Measurements from ENCODE around the gene SLC22A13.

DNA sequence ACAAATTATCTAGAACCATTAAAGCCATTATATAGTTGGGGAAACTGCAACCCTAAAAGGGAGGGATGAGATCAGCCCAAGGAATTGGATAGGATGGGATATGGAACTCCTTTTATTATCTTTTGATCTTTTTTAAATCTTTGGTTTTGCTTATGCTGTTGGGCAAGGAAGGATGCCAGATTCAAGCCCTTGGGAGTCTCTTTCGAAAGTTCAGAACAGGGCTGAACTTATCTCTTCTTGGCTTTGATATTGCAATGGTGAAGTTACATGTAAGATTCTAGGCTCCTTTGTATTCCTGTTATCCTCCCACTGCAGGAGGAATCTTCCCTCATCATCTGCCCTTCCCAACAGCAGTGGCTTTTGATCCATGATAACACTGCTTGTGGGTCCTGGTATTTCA lies 10.0 kb upstream of the SLC22A13 start:
- no peak for TF ChIP-seq SUPT5H (IDR thresholded peaks at IDR 0.05)
- TF ChIP-seq POLR2AphosphoS5 (IDR thresholded peaks at IDR 0.05; ENCODE audit: control insufficient read depth, insufficient read depth, low read depth, low read length), result no peak
- TF ChIP-seq CTCF (IDR thresholded peaks at IDR 0.05 in 2 of 3, conservative IDR thresholded peaks at IDR 0.05 in 1 of 3; ENCODE audit: insufficient read depth in 2 of 3, low read depth in 1 of 3, low read length in 3 of 3), result no peak
- TF ChIP-seq TAF15 (IDR thresholded peaks at IDR 0.05; ENCODE audit: low read depth, low read length), result no peak
- TF ChIP-seq ELF2 (CRISPR knock-in tag; IDR thresholded peaks at IDR 0.05), result no peak
- TF ChIP-seq HEY1 (CRISPR knock-in tag; IDR thresholded peaks at IDR 0.05; ENCODE audit: borderline replicate concordance), result no peak
- no peak for TF ChIP-seq ILF3 (IDR thresholded peaks at IDR 0.05; ENCODE audit: borderline replicate concordance)
- TF ChIP-seq FOXJ3 (CRISPR knock-in tag; IDR thresholded peaks at IDR 0.05), result no peak
- TF ChIP-seq ZSCAN29 (IDR thresholded peaks at IDR 0.05), result no peak
- TF ChIP-seq RBBP5 (IDR thresholded peaks at IDR 0.05; ENCODE audit: borderline replicate concordance, insufficient read depth, low read length, poor library complexity, severe bottlenecking), result no peak
- no peak for TF ChIP-seq TCF7L2 (IDR thresholded peaks at IDR 0.05; ENCODE audit: low read depth, low read length)
- TF ChIP-seq TRIM24 (IDR thresholded peaks at IDR 0.05), result no peak
- TF ChIP-seq ZNF224 (CRISPR knock-in tag; IDR thresholded peaks at IDR 0.05), result no peak
- no peak for TF ChIP-seq SMAD1 (IDR thresholded peaks at IDR 0.05; ENCODE audit: low read depth, low read length, partially characterized antibody)

All from K562 (cell line).